Peyer's patch (tissue), 4 donors: ENCODE measurements around the gene GIPC2. TPM values are rescaled to one million over a fixed set of nuclear protein-coding genes. Genes with fewer than 3 reads are reported as not detected.

Source experiments
- DNase-seq, 3 donors: peaks; one replicate each; pipeline ENCODE4 v3.0.0-alpha.2; 2017 to 2019
- H3K27ac ChIP-seq, 4 donors: fragments of 200-600 bp; sonication (generic); one replicate each; pipeline ENCODE4 v1.5.1; 2016 to 2019
- H3K27me3 ChIP-seq, 2 donors: fragments of 200-600 bp; sonication (generic); one replicate each; pipeline ENCODE4 v1.5.1; 2019
- H3K36me3 ChIP-seq, 3 donors: fragments of 200-600 bp; sonication (generic); one replicate each; pipeline ENCODE4 v1.5.1; 2016 to 2019
- H3K4me1 ChIP-seq, 4 donors: fragments of 200-600 bp; sonication (generic); one replicate each; pipeline ENCODE4 v1.5.1; 2016 to 2019
- H3K4me3 ChIP-seq, 4 donors: fragments of 200-600 bp; sonication (generic); 1 replicate in 3 of 4; 2 replicates in 1 of 4; pipeline ENCODE4 v1.5.1; 2016 to 2019; ENCODE audit warnings: mild to moderate bottlenecking in 1 of 4
- H3K9me3 ChIP-seq, 4 donors: fragments of 200-600 bp; sonication (generic); one replicate each; pipeline ENCODE4 v1.5.1; 2016 to 2019; ENCODE audit warnings: mild to moderate bottlenecking in 1 of 4
- CTCF ChIP-seq, 6 experiments: fragments of 450-650 bp in 4 of 6; fragments of 200-600 bp in 2 of 6; sonication (generic) in 1 of 6; IDR thresholded peaks; one replicate each; pipeline ENCODE4 v1.5.1; 2017 to 2019; ENCODE audit warnings: antibody characterized with exemption in 6 of 6, mild to moderate bottlenecking in 3 of 6, moderate library complexity in 1 of 6
- POLR2A ChIP-seq, 2 donors: fragments of 450-650 bp; IDR thresholded peaks; one replicate each; pipeline ENCODE4 v1.5.1; 2017; ENCODE audit warnings: antibody characterized with exemption in 2 of 2, mild to moderate bottlenecking in 2 of 2, moderate library complexity in 2 of 2
- total RNA-seq, 4 donors: library from RNA; depleted of rRNA; stranded (reverse); fragments of >200 nt; gene quantifications; one replicate each; pipeline ENCODE4 v1.1.0, GENCODE V29; 2016

The GIPC2 gene
- total RNA-seq, 4 donors from 2014 or later: 21.5 to 103 (median 52.2) TPM

DNA sequence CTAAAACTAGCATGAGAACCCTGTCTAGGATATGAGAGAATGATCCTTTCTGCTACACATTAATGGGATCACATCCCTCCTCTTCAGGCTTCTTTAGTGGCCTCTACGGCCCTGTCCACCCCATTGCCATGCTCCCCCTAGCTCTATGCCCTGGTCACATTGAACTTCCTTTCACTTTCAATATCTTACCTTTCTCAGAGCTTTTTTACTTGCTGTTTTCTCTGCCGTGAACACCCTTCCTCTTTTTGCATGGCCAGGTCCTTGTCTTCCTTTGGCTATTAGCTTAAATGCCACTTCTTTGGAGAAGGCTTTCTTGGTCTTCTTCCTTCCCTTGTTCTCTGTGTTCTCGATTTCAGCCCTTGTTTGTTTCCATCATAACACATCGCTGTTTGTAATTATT lies 97.4 kb downstream of the GIPC2 start:
- peak overlapping the region in 2 of 4 donors; percentile 27 to 30 for H3K4me3 ChIP-seq
- no peaks in the 10 kb centered on the region for H3K9me3 ChIP-seq
- no peaks in the 10 kb centered on the region for H3K36me3 ChIP-seq
- peak overlapping the region in 3 of 4 donors; percentile 33 to 60 (median 50) for H3K27ac ChIP-seq
- peaks cover 0 to 13% (median 0%) of the 10 kb centered on the region in 4 donors for H3K4me1 ChIP-seq
- no peak for TF ChIP-seq POLR2A (IDR thresholded peaks at IDR 0.05)
- peak in 1 of 6 experiments; percentile 11 for TF ChIP-seq CTCF (IDR thresholded peaks at IDR 0.05)
- DNase-seq: peak in 1 of 3 donors; percentile 22
- H3K27me3 ChIP-seq: no peaks in the 10 kb centered on the region

GRCh38 chr1:78143673-78144072 lies 97.9 kb downstream of the GIPC2 start:
- H3K4me1 ChIP-seq: peaks cover 0 to 13% (median 0%) of the 10 kb centered on the region in 4 donors
- H3K9me3 ChIP-seq: no peaks in the 10 kb centered on the region
- no peaks in the 10 kb centered on the region for H3K27me3 ChIP-seq
- peak overlapping the region in 1 of 4 donors; percentile 27 for H3K4me3 ChIP-seq
- H3K27ac ChIP-seq: peak overlapping the region in 2 of 4 donors; percentile 44 to 50
- TF ChIP-seq CTCF (IDR thresholded peaks at IDR 0.05): no peak
- H3K36me3 ChIP-seq: no peaks in the 10 kb centered on the region
- DNase-seq: no peak

- peak in 2 of 3 donors; percentile 43 to 79 for DNase-seq
Observed at GRCh38 chr1:78145105-78145580, 99.4 kb downstream of the GIPC2 start.

DNA sequence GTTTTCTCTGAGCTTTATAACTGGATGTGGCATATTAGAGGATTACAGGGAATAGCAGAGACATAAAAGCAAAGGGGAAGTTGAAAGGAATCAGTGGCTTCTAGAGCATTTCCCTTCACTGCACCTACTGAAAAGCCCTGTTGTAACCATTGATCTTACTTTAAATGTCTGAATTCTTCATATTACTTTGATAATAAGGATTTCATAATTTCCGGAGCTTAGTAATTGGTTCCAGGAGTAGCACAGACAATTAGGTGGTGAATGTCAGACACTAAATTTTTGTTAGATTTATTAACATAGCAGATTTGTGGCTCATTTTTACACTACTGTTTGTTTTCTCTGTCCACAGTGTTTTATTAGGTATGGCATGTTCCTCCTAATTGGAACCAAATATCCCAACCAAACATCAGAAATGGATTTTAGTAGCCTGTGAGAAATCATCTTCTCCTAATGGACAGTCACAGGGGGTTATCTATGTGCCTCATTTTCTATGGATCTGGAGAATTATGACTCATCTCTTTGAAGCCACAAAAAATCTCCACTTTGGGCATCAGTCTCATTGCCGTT lies 100.5 kb downstream of the GIPC2 start:
- TF ChIP-seq CTCF (IDR thresholded peaks at IDR 0.05) (no peak), POLR2A (IDR thresholded peaks at IDR 0.05) (no peak)
- no peaks in the 10 kb centered on the region for H3K36me3 ChIP-seq
- no peak overlapping the region for H3K4me3 ChIP-seq
- H3K27me3 ChIP-seq: no peaks in the 10 kb centered on the region
- no peaks in the 10 kb centered on the region for H3K9me3 ChIP-seq
- no peak overlapping the region for H3K27ac ChIP-seq
- DNase-seq: no peak
- H3K4me1 ChIP-seq: peaks cover 0 to 13% (median 0%) of the 10 kb centered on the region in 4 donors

More at GRCh38 chr1:78145105-78145580, 99.4 kb downstream of the GIPC2 start:
- Histone ChIP-seq H3K4me3 (no peak overlapping the region), H3K4me1 (peaks cover 0 to 13% (median 0%) of the 10 kb centered on the region in 4 donors), H3K36me3 (no peaks in the 10 kb centered on the region), H3K9me3 (no peaks in the 10 kb centered on the region), H3K27me3 (no peaks in the 10 kb centered on the region), H3K27ac (no peak overlapping the region)
- no peak for TF ChIP-seq POLR2A (IDR thresholded peaks at IDR 0.05)
- peak; percentile 57 to 88 (median 82) for TF ChIP-seq CTCF (IDR thresholded peaks at IDR 0.05)

DNA sequence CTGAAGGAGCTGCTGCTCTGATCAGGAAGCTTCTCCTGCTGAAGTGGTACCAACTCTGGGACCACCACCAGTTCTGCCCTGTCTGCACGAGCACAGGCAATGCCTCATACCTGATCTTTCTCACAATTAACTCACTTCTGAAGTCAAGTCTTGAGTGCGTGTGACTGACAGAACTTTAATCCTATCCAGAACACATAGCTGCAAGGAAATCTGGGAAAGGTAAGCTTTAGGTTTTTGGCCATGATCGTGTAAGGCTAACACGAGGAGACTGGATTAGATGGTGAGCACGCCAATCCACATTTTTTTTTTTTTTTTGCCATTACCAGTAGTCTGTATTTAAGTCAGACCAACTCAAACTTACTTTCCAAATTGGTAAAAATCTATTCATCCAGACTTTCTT lies 101.3 kb downstream of the GIPC2 start:
- Histone ChIP-seq H3K36me3 (no peaks in the 10 kb centered on the region), H3K4me1 (peaks cover 0 to 13% (median 0%) of the 10 kb centered on the region in 4 donors), H3K9me3 (no peaks in the 10 kb centered on the region), H3K27me3 (no peaks in the 10 kb centered on the region), H3K4me3 (no peak overlapping the region), H3K27ac (no peak overlapping the region)
- no peak for TF ChIP-seq CTCF (IDR thresholded peaks at IDR 0.05)
- TF ChIP-seq POLR2A (IDR thresholded peaks at IDR 0.05): no peak
- DNase-seq: no peak
